ENCODE results near the gene ZNF821. TPM values are rescaled to one million over a fixed set of nuclear protein-coding genes. Genes with fewer than 3 reads are reported as not detected.
A peak's percentile ranks its signal among the peaks of the same experiment; 100 is the strongest.

Gene ZNF821
- total RNA-seq = 10 to 100 TPM in 1 of 3 donors, 1 to 10 TPM in 2; 3.7 to 11.1 (median 9.8) TPM

DNA sequence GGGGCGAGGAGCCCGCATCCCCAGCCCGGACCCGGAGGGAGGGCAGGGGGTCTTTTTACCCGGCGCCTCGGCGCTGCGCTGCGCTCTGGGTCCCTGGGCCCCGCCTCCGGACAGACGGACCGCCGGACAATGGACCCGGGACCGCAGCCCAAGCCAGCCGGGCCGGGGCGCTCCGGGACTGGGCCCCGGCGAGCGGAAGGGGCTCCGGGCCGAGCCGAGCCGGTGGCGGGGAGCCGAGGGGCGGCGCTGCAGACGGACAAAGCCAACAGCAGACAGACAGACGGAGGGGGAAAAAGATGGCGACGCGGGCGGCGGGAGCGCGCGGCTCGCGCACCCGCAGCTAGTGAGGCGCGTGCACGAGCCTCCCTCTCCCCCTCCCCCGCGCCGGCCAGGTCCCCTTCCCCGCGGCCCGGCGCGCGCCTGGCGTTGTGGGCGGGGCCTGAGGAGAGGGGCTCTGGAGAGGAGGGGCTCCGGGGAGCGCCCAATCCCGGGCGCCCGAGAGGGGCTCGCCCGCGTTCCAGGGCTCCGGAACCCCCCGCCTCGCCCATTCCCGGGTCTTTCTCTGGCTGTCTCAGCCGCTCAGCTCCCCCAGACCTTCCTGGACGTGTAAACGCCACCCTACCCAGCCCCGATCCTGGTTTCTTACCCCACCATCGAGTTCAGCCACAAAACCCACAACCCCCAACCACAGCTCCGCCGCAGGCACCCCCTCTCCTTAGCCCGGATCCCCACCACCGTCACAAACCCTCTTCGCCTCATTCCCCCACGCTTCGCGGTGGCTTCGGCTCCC is at the start of gene ZNF821:
ZNF821 (minus strand) TSS at position 334 of the 790 bp plus-strand sequence. CDS start 4,236 bp downstream, outside the sequence.
- intact Hi-C loops (cut with DNase I; ENCODE audit: low total_unique reads) = loop anchor here (2.0 kb wide), 1 partner anchor 75 kb away; no protein-coding TSS in a partner anchor
- Histone ChIP-seq H3K36me3 (no peaks in the 10 kb centered on the region), H3K27ac (peak within 1 kb of the TSS; percentile 93 to 97), H3K9me3 (no peaks in the 10 kb centered on the region), H3K4me3 (peak within 1 kb of the TSS; percentile 88 to 98 (median 94)), H3K4me1 (peaks cover 0 to 8% of the 10 kb centered on the region in 2 donors), H3K27me3 (no peaks in the 10 kb centered on the region)
- peak; percentile 72 for DNase-seq (ENCODE audit: low spot score in 2 of 2)
- TF ChIP-seq CTCF (IDR thresholded peaks at IDR 0.05) (peak in 1 of 3 donors; percentile 44), POLR2AphosphoS5 (IDR thresholded peaks at IDR 0.05) (no peak), POLR2A (IDR thresholded peaks at IDR 0.05) (no peak)

DNA sequence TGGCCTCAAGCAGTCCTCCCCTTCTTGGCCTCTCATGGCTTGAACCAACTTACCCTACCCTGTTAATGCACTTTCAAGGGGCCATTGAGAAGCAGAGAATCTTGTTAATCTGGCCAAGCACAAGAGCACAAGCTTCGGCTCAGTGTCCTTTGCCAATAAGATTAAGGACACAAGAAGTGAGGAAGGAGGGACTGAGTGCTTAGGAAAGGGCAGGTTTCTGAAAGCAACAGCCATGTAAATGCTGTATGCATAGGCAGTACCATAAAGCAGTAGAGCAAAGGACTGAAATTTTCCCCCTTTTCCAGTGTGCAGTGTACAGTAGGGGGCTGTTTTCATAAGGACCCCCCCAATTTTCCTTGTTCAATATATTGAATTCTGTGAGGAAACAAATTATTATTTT is 49.0 kb upstream of the ZNF821 start:
- TF ChIP-seq POLR2AphosphoS5 (IDR thresholded peaks at IDR 0.05) = no peak
- no peak for TF ChIP-seq POLR2A (IDR thresholded peaks at IDR 0.05)
- no peak for TF ChIP-seq CTCF (IDR thresholded peaks at IDR 0.05)
- H3K27ac ChIP-seq = peak overlapping the region in 1 of 2 donors; percentile 52

DNA sequence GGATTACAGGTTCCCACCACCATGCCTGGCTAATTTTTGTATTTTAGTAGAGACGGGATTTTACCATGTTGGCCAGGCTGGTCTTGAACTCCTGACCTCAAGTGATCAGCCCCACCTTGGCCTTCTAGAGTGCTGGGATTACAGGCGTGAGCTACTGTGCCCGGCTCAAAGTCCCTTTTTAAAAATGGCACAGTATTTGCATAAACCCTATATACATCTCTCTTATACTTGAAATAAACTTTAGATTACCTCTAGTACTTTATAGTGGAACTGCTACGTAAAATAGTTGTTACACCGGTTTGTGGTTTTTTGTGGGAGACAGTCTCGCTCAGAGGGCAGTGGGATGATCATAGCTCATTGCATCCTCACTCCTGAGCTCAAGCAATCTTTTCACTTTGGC is 47.6 kb upstream of the ZNF821 start:
- Histone ChIP-seq H3K9me3 (no peaks in the 10 kb centered on the region), H3K27ac (no peak overlapping the region), H3K36me3 (no peaks in the 10 kb centered on the region), H3K4me1 (peaks cover 8 to 29% of the 10 kb centered on the region in 2 donors), H3K27me3 (no peaks in the 10 kb centered on the region), H3K4me3 (no peak overlapping the region)
- intact Hi-C loops (cut with DNase I; ENCODE audit: low total_unique reads) = no loop called here
- no peak for TF ChIP-seq POLR2A (IDR thresholded peaks at IDR 0.05)
- TF ChIP-seq POLR2AphosphoS5 (IDR thresholded peaks at IDR 0.05) = no peak
- no peak for TF ChIP-seq CTCF (IDR thresholded peaks at IDR 0.05)
- DNase-seq (ENCODE audit: low spot score in 2 of 2) = no peak

More for the DNA sequence above, 49.0 kb upstream of the ZNF821 start:
- Histone ChIP-seq H3K27me3 (no peaks in the 10 kb centered on the region), H3K4me3 (no peak overlapping the region), H3K36me3 (no peaks in the 10 kb centered on the region), H3K9me3 (no peaks in the 10 kb centered on the region), H3K4me1 (peaks cover 4 to 23% of the 10 kb centered on the region in 2 donors)
- no peak for DNase-seq (ENCODE audit: low spot score in 2 of 2)
- intact Hi-C loops (cut with DNase I; ENCODE audit: low total_unique reads) = no loop called here

GRCh38 chr16:71931001-71931400 is 47.0 kb upstream of the ZNF821 start:
- no peaks in the 10 kb centered on the region for H3K9me3 ChIP-seq
- DNase-seq (ENCODE audit: low spot score in 2 of 2) = no peak
- TF ChIP-seq CTCF (IDR thresholded peaks at IDR 0.05) (no peak), POLR2A (IDR thresholded peaks at IDR 0.05) (no peak), POLR2AphosphoS5 (IDR thresholded peaks at IDR 0.05) (no peak)

DNA sequence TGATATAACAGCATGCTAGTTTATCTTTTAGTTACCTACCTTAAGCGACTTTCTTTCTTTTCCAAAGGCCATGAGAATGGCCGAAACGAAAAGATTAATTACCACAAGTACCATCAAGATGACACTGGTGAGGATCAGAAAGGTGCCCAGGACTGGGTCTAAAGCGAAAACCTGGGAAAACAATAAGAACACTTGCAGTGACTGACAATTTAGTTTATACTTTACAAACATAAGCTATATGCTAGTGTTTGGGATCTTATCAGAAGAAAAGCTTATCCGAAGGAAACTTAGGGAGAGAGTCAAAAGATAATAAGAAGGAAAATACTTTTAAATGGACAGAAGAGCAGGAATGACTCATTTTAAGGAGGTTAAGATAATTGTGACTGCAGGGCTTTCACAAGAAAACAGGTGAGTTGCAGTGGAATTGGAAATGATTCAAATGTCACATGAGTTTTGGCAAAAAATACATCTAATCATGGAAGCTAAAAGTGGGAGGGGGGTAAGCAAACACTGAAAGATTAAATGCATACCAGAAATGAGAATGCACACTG is 46.1 kb upstream of the ZNF821 start:
- peak overlapping the region in 1 of 2 donors; percentile 88 for H3K27ac ChIP-seq
- no peaks in the 10 kb centered on the region for H3K36me3 ChIP-seq
- H3K9me3 ChIP-seq = no peaks in the 10 kb centered on the region
- peaks cover 10 to 29% of the 10 kb centered on the region in 2 donors for H3K4me1 ChIP-seq
- no peak overlapping the region for H3K4me3 ChIP-seq
- intact Hi-C loops (cut with DNase I; ENCODE audit: low total_unique reads) = no loop called here
- TF ChIP-seq CTCF (IDR thresholded peaks at IDR 0.05) (no peak), POLR2AphosphoS5 (IDR thresholded peaks at IDR 0.05) (no peak), POLR2A (IDR thresholded peaks at IDR 0.05) (no peak)
- no peaks in the 10 kb centered on the region for H3K27me3 ChIP-seq
- DNase-seq (ENCODE audit: low spot score in 2 of 2) = no peak

More at GRCh38 chr16:71931001-71931400, 47.0 kb upstream of the ZNF821 start:
- Histone ChIP-seq H3K4me1 (peaks cover 10 to 29% of the 10 kb centered on the region in 2 donors), H3K27ac (peak overlapping the region in 1 of 2 donors; percentile 88), H3K36me3 (no peaks in the 10 kb centered on the region), H3K4me3 (no peak overlapping the region), H3K27me3 (no peaks in the 10 kb centered on the region)
- intact Hi-C loops (cut with DNase I; ENCODE audit: low total_unique reads) = no loop called here

Data from breast epithelium (tissue), 4 donors.